ENCODE data around the gene NPY1R. TPM values are rescaled to one million over a fixed set of nuclear protein-coding genes. Genes with fewer than 3 reads are reported as not detected.
A peak's percentile ranks its signal among the peaks of the same experiment; 100 is the strongest.

The NPY1R gene
- total RNA-seq (10 to 100 TPM; 40.2 to 56.4 TPM), polyA plus RNA-seq (100 to 1,000 TPM in 1 of 2 donors, 10 to 100 TPM in 1; 17.2 to 112 TPM)
- long read RNA-seq, donor 1, transcript NPY1R-201 (3 exons, 3,029 nt): major isoform, 13 of 40 reads
- long read RNA-seq, donor 1, partial matches to known transcripts: 8 of 40 reads
- long read RNA-seq, donor 1, other reads (novel, unspliced or antisense): 18 of 40 reads
- long read RNA-seq, donor 2, transcript NPY1R-201 (3 exons, 3,029 nt): major isoform, 5 of 14 reads
- long read RNA-seq, donor 2, partial matches to known transcripts: 3 of 14 reads
- long read RNA-seq, donor 2, other reads (novel, unspliced or antisense): 5 of 14 reads

GRCh38 chr4:163332526-163333406 lies at the start of gene NPY1R:
TSS of gene NPY1R (minus strand) at chr4:163332596. CDS start at chr4:163326554, 6,042 bp downstream.
- Histone ChIP-seq H3K36me3 (ENCODE audit: control insufficient read depth in 1 of 2, insufficient read depth in 2 of 2, low read length in 1 of 2) (no peaks in the 10 kb centered on the region), H3K4me1 (ENCODE audit: control insufficient read depth in 1 of 2, insufficient read depth in 2 of 2, low read length in 2 of 2) (peaks cover 0 to 2% of the 10 kb centered on the region in 2 donors), H3K4me3 (ENCODE audit: low read length in 2 of 2) (peak within 1 kb of the TSS; percentile 21 to 97), H3K27me3 (ENCODE audit: control insufficient read depth in 1 of 2, insufficient read depth in 2 of 2, low read length in 1 of 2) (no peaks in the 10 kb centered on the region), H3K9me3 (ENCODE audit: control insufficient read depth, low read length) (no peaks in the 10 kb centered on the region), H3K27ac (ENCODE audit: low read depth in 1 of 2, low read length in 2 of 2) (peak within 1 kb of the TSS; percentile 52 to 80)
- DNase-seq (peak; percentile 80 to 89), ATAC-seq (ENCODE audit: low FRiP score) (peak; percentile 94)
- intact Hi-C loops (cut with DNase I): loop anchor here (5.0 to 10.0 kb wide), 7 partner anchors 162 to 835 kb away; partner anchors contain the start of genes NAF1 (in 1 of the 2) and TMA16 (in 1 of the 2)
- WGBS, 2 donors: 1% methylated on average over 36 of the region's 36 CpGs

GRCh38 chr4:163380703-163381102 lies 48.3 kb upstream of the NPY1R start:
- H3K36me3 ChIP-seq (ENCODE audit: control insufficient read depth in 1 of 2, insufficient read depth in 2 of 2, low read length in 1 of 2): no peaks in the 10 kb centered on the region
- WGBS, 2 donors: 65 to 72% methylated on average over 5 of the region's 5 CpGs
- no peak overlapping the region for H3K4me3 ChIP-seq (ENCODE audit: low read length in 2 of 2)
- DNase-seq (no peak), ATAC-seq (ENCODE audit: low FRiP score) (no peak)
- no peaks in the 10 kb centered on the region for H3K4me1 ChIP-seq (ENCODE audit: control insufficient read depth in 1 of 2, insufficient read depth in 2 of 2, low read length in 2 of 2)
- intact Hi-C loops (cut with DNase I): no loop called here
- no peak overlapping the region for H3K27ac ChIP-seq (ENCODE audit: low read depth in 1 of 2, low read length in 2 of 2)
- no peaks in the 10 kb centered on the region for H3K9me3 ChIP-seq (ENCODE audit: control insufficient read depth, low read length)
- no peaks in the 10 kb centered on the region for H3K27me3 ChIP-seq (ENCODE audit: control insufficient read depth in 1 of 2, insufficient read depth in 2 of 2, low read length in 1 of 2)

GRCh38 chr4:163378661-163379060 lies 46.3 kb upstream of the NPY1R start:
- ATAC-seq (ENCODE audit: low FRiP score): no peak
- Histone ChIP-seq H3K9me3 (ENCODE audit: control insufficient read depth, low read length) (no peaks in the 10 kb centered on the region), H3K36me3 (ENCODE audit: control insufficient read depth in 1 of 2, insufficient read depth in 2 of 2, low read length in 1 of 2) (no peaks in the 10 kb centered on the region), H3K4me3 (ENCODE audit: low read length in 2 of 2) (no peak overlapping the region), H3K4me1 (ENCODE audit: control insufficient read depth in 1 of 2, insufficient read depth in 2 of 2, low read length in 2 of 2) (no peaks in the 10 kb centered on the region), H3K27me3 (ENCODE audit: control insufficient read depth in 1 of 2, insufficient read depth in 2 of 2, low read length in 1 of 2) (no peaks in the 10 kb centered on the region), H3K27ac (ENCODE audit: low read depth in 1 of 2, low read length in 2 of 2) (no peak overlapping the region)
- intact Hi-C loops (cut with DNase I): no loop called here
- DNase-seq: no peak

GRCh38 chr4:163372029-163372428 lies 39.6 kb upstream of the NPY1R start:
- intact Hi-C loops (cut with DNase I): no loop called here
- no peak for ATAC-seq (ENCODE audit: low FRiP score)
- H3K9me3 ChIP-seq (ENCODE audit: control insufficient read depth, low read length): no peaks in the 10 kb centered on the region
- no peak overlapping the region for H3K4me3 ChIP-seq (ENCODE audit: low read length in 2 of 2)
- H3K27ac ChIP-seq (ENCODE audit: low read depth in 1 of 2, low read length in 2 of 2): no peak overlapping the region
- no peaks in the 10 kb centered on the region for H3K4me1 ChIP-seq (ENCODE audit: control insufficient read depth in 1 of 2, insufficient read depth in 2 of 2, low read length in 2 of 2)
- no peaks in the 10 kb centered on the region for H3K27me3 ChIP-seq (ENCODE audit: control insufficient read depth in 1 of 2, insufficient read depth in 2 of 2, low read length in 1 of 2)
- DNase-seq: no peak
- WGBS, 2 donors: 88 to 90% methylated on average over 5 of the region's 5 CpGs
- H3K36me3 ChIP-seq (ENCODE audit: control insufficient read depth in 1 of 2, insufficient read depth in 2 of 2, low read length in 1 of 2): no peaks in the 10 kb centered on the region

- Histone ChIP-seq H3K4me1 (ENCODE audit: control insufficient read depth in 1 of 2, insufficient read depth in 2 of 2, low read length in 2 of 2) (no peaks in the 10 kb centered on the region), H3K9me3 (ENCODE audit: control insufficient read depth, low read length) (no peaks in the 10 kb centered on the region), H3K36me3 (ENCODE audit: control insufficient read depth in 1 of 2, insufficient read depth in 2 of 2, low read length in 1 of 2) (no peaks in the 10 kb centered on the region), H3K27ac (ENCODE audit: low read depth in 1 of 2, low read length in 2 of 2) (no peak overlapping the region), H3K27me3 (ENCODE audit: control insufficient read depth in 1 of 2, insufficient read depth in 2 of 2, low read length in 1 of 2) (peaks cover 0 to 1% of the 10 kb centered on the region in 2 donors), H3K4me3 (ENCODE audit: low read length in 2 of 2) (no peak overlapping the region)
- intact Hi-C loops (cut with DNase I): no loop called here
- DNase-seq (no peak), ATAC-seq (ENCODE audit: low FRiP score) (no peak)
- 70% methylated on average over 3 of the region's 3 CpGs for WGBS, 2 donors
Observed at GRCh38 chr4:163367651-163368050, 35.3 kb upstream of the NPY1R start.

- WGBS, 2 donors: 90 to 92% methylated on average over 1 of the region's 1 CpG
- H3K4me3 ChIP-seq (ENCODE audit: low read length in 2 of 2): no peak overlapping the region
- no peaks in the 10 kb centered on the region for H3K36me3 ChIP-seq (ENCODE audit: control insufficient read depth in 1 of 2, insufficient read depth in 2 of 2, low read length in 1 of 2)
- H3K27ac ChIP-seq (ENCODE audit: low read depth in 1 of 2, low read length in 2 of 2): no peak overlapping the region
- DNase-seq (no peak), ATAC-seq (ENCODE audit: low FRiP score) (no peak)
- H3K9me3 ChIP-seq (ENCODE audit: control insufficient read depth, low read length): no peaks in the 10 kb centered on the region
- H3K27me3 ChIP-seq (ENCODE audit: control insufficient read depth in 1 of 2, insufficient read depth in 2 of 2, low read length in 1 of 2): peaks cover 0 to 1% of the 10 kb centered on the region in 2 donors
- intact Hi-C loops (cut with DNase I): no loop called here
- no peaks in the 10 kb centered on the region for H3K4me1 ChIP-seq (ENCODE audit: control insufficient read depth in 1 of 2, insufficient read depth in 2 of 2, low read length in 2 of 2)
Observed at GRCh38 chr4:163356104-163356503, 23.7 kb upstream of the NPY1R start.

- intact Hi-C loops (cut with DNase I): no loop called here
- DNase-seq (no peak), ATAC-seq (ENCODE audit: low FRiP score) (no peak)
- H3K27ac ChIP-seq (ENCODE audit: low read depth in 1 of 2, low read length in 2 of 2): no peak overlapping the region
- H3K9me3 ChIP-seq (ENCODE audit: control insufficient read depth, low read length): no peaks in the 10 kb centered on the region
- no peaks in the 10 kb centered on the region for H3K4me1 ChIP-seq (ENCODE audit: control insufficient read depth in 1 of 2, insufficient read depth in 2 of 2, low read length in 2 of 2)
- H3K4me3 ChIP-seq (ENCODE audit: low read length in 2 of 2): no peak overlapping the region
- WGBS, 2 donors: 79 to 81% methylated on average over 3 of the region's 3 CpGs
- H3K36me3 ChIP-seq (ENCODE audit: control insufficient read depth in 1 of 2, insufficient read depth in 2 of 2, low read length in 1 of 2): no peaks in the 10 kb centered on the region
- peaks cover 0 to 1% of the 10 kb centered on the region in 2 donors for H3K27me3 ChIP-seq (ENCODE audit: control insufficient read depth in 1 of 2, insufficient read depth in 2 of 2, low read length in 1 of 2)
Observed at GRCh38 chr4:163353054-163353453, 20.7 kb upstream of the NPY1R start.

GRCh38 chr4:163350672-163351071 lies 18.3 kb upstream of the NPY1R start:
- Histone ChIP-seq H3K9me3 (ENCODE audit: control insufficient read depth, low read length) (no peaks in the 10 kb centered on the region), H3K36me3 (ENCODE audit: control insufficient read depth in 1 of 2, insufficient read depth in 2 of 2, low read length in 1 of 2) (no peaks in the 10 kb centered on the region), H3K27ac (ENCODE audit: low read depth in 1 of 2, low read length in 2 of 2) (no peak overlapping the region), H3K4me3 (ENCODE audit: low read length in 2 of 2) (no peak overlapping the region), H3K4me1 (ENCODE audit: control insufficient read depth in 1 of 2, insufficient read depth in 2 of 2, low read length in 2 of 2) (no peaks in the 10 kb centered on the region), H3K27me3 (ENCODE audit: control insufficient read depth in 1 of 2, insufficient read depth in 2 of 2, low read length in 1 of 2) (no peaks in the 10 kb centered on the region)
- intact Hi-C loops (cut with DNase I): no loop called here
- ATAC-seq (ENCODE audit: low FRiP score) (no peak), DNase-seq (no peak)
